Measurements from ENCODE around the gene DSCAM. TPM values are rescaled to one million over a fixed set of nuclear protein-coding genes. Genes with fewer than 3 reads are reported as not detected.

The DSCAM gene
- total and polyA plus RNA-seq, 2 donors (not counting 1 experiment from before 2014, with no cell fraction given): not detected

- H3K4me1 Mint-ChIP-seq: no peaks in the 10 kb centered on the region
- Histone ChIP-seq H3K27ac (ENCODE audit: low read length in 2 of 2) (no peak overlapping the region), H3K4me3 (ENCODE audit: control extremely low read depth in 1 of 5, extremely low read depth in 1 of 5, insufficient read depth in 1 of 5, low read depth in 2 of 5, low read length in 4 of 5) (no peak overlapping the region), H3K9me3 (ENCODE audit: control extremely low read depth in 1 of 3, control insufficient read depth in 2 of 3, insufficient read depth in 1 of 3, low read length in 2 of 3) (peaks cover 0 to 16% (median 0%) of the 10 kb centered on the region in 3 donors), H3K9ac (ENCODE audit: low read length) (no peak overlapping the region), H2AFZ (ENCODE audit: insufficient read depth, low read depth, low read length, poor library complexity, severe bottlenecking) (no peak overlapping the region), H4K20me1 (ENCODE audit: control insufficient read depth, insufficient read depth, low read length, poor library complexity, severe bottlenecking) (no peaks in the 10 kb centered on the region), H3K27me3 (replicated peaks in 1 of 4; ENCODE audit: control extremely low read depth in 1 of 4, control insufficient read depth in 3 of 4, insufficient read depth in 4 of 4, low read length in 3 of 4) (no peaks in the 10 kb centered on the region), H3K79me2 (ENCODE audit: control insufficient read depth, insufficient read depth, low read length) (no peaks in the 10 kb centered on the region), H3K36me3 (replicated peaks in 1 of 2; ENCODE audit: control extremely low read depth in 1 of 2, control insufficient read depth in 1 of 2, extremely low read depth in 1 of 2, insufficient read depth in 2 of 2, low read length in 1 of 2) (no peaks in the 10 kb centered on the region), H3K4me1 (ENCODE audit: control insufficient read depth in 2 of 2, insufficient read depth in 2 of 2, low read length in 2 of 2) (no peaks in the 10 kb centered on the region), H3K4me2 (replicated peaks; ENCODE audit: low read depth, low read length, poor library complexity, severe bottlenecking) (no peak overlapping the region)
- 65% methylated on average over 4 of the region's 7 CpGs for WGBS (ENCODE audit: insufficient coverage)
- CTCF ChIA-PET: no interaction called here
- no peak overlapping the region for H3K4me3 Mint-ChIP-seq
- H3K9me3 Mint-ChIP-seq (ENCODE audit: insufficient read depth): no peaks in the 10 kb centered on the region
- ATAC-seq (ENCODE audit: low read depth) (no peak), DNase-seq (no peak)
- POLR2A ChIA-PET: no interaction called here
- H3K27ac Mint-ChIP-seq: no peak overlapping the region
- H3K27me3 Mint-ChIP-seq: no peaks in the 10 kb centered on the region
- intact Hi-C loops (cut with micrococcal nuclease): no loop called here
- TF ChIP-seq CTCF (IDR thresholded peaks at IDR 0.05) (no peak), EZH2 (IDR thresholded peaks at IDR 0.05; ENCODE audit: borderline replicate concordance, insufficient read depth, low read depth, low read length, poor library complexity, severe bottlenecking) (no peak)
These were observed 691.4 kb downstream of the DSCAM start for GRCh38 chr21:40155563-40155962.

- H3K27ac Mint-ChIP-seq: no peak overlapping the region
- WGBS (ENCODE audit: insufficient coverage): no CpG with 5 or more reads among the region's 4 CpGs
These were observed 693.6 kb downstream of the DSCAM start for GRCh38 chr21:40153351-40153750.

More at GRCh38 chr21:40153351-40153750, 693.6 kb downstream of the DSCAM start:
- intact Hi-C loops (cut with micrococcal nuclease): no loop called here
- no peaks in the 10 kb centered on the region for H3K27me3 ChIP-seq (replicated peaks in 1 of 4; ENCODE audit: control extremely low read depth in 1 of 4, control insufficient read depth in 3 of 4, insufficient read depth in 4 of 4, low read length in 3 of 4)
- H3K4me1 Mint-ChIP-seq: no peaks in the 10 kb centered on the region
- no peak for DNase-seq
- no peaks in the 10 kb centered on the region for H4K20me1 ChIP-seq (ENCODE audit: control insufficient read depth, insufficient read depth, low read length, poor library complexity, severe bottlenecking)
- no peaks in the 10 kb centered on the region for H3K9me3 Mint-ChIP-seq (ENCODE audit: insufficient read depth)
- ATAC-seq (ENCODE audit: low read depth): no peak
- peaks cover 0 to 15% (median 0%) of the 10 kb centered on the region in 3 donors for H3K9me3 ChIP-seq (ENCODE audit: control extremely low read depth in 1 of 3, control insufficient read depth in 2 of 3, insufficient read depth in 1 of 3, low read length in 2 of 3)
- no peaks in the 10 kb centered on the region for H3K4me1 ChIP-seq (ENCODE audit: control insufficient read depth in 2 of 2, insufficient read depth in 2 of 2, low read length in 2 of 2)
- no peaks in the 10 kb centered on the region for H3K79me2 ChIP-seq (ENCODE audit: control insufficient read depth, insufficient read depth, low read length)
- no peaks in the 10 kb centered on the region for H3K27me3 Mint-ChIP-seq
- POLR2A ChIA-PET: no interaction called here
- CTCF ChIA-PET: no interaction called here
- H3K4me2 ChIP-seq (replicated peaks; ENCODE audit: low read depth, low read length, poor library complexity, severe bottlenecking): no peak overlapping the region
- no peak overlapping the region for H2AFZ ChIP-seq (ENCODE audit: insufficient read depth, low read depth, low read length, poor library complexity, severe bottlenecking)
- TF ChIP-seq EZH2 (IDR thresholded peaks at IDR 0.05; ENCODE audit: borderline replicate concordance, insufficient read depth, low read depth, low read length, poor library complexity, severe bottlenecking) (no peak), CTCF (IDR thresholded peaks at IDR 0.05) (no peak)
- H3K4me3 ChIP-seq (ENCODE audit: control extremely low read depth in 1 of 5, extremely low read depth in 1 of 5, insufficient read depth in 1 of 5, low read depth in 2 of 5, low read length in 4 of 5): no peak overlapping the region
- no peak overlapping the region for H3K9ac ChIP-seq (ENCODE audit: low read length)
- no peak overlapping the region for H3K27ac ChIP-seq (ENCODE audit: low read length in 2 of 2)
- no peak overlapping the region for H3K4me3 Mint-ChIP-seq
- H3K36me3 ChIP-seq (replicated peaks in 1 of 2; ENCODE audit: control extremely low read depth in 1 of 2, control insufficient read depth in 1 of 2, extremely low read depth in 1 of 2, insufficient read depth in 2 of 2, low read length in 1 of 2): no peaks in the 10 kb centered on the region
